ENCODE results near the gene CDK6.

- TF ChIP-seq ZFP36 (IDR thresholded peaks at IDR 0.05; ENCODE audit: borderline replicate concordance, partially characterized antibody) (no peak), POLR2A (IDR thresholded peaks at IDR 0.05; ENCODE audit: low read length) (no peak), MAZ (IDR thresholded peaks at IDR 0.05; ENCODE audit: borderline replicate concordance, low read depth, low read length) (no peak), EP300 (IDR thresholded peaks at IDR 0.05) (no peak), CBX2 (IDR thresholded peaks at IDR 0.05; ENCODE audit: borderline replicate concordance, low read depth) (no peak), RFX5 (IDR thresholded peaks at IDR 0.05) (no peak), RCOR1 (IDR thresholded peaks at IDR 0.05; ENCODE audit: low read depth, low read length) (no peak), MAX (IDR thresholded peaks at IDR 0.05) (peak; percentile 52), RARB (CRISPR knock-in tag; IDR thresholded peaks at IDR 0.05) (no peak)
- TF ChIP-seq, protein P1, sequence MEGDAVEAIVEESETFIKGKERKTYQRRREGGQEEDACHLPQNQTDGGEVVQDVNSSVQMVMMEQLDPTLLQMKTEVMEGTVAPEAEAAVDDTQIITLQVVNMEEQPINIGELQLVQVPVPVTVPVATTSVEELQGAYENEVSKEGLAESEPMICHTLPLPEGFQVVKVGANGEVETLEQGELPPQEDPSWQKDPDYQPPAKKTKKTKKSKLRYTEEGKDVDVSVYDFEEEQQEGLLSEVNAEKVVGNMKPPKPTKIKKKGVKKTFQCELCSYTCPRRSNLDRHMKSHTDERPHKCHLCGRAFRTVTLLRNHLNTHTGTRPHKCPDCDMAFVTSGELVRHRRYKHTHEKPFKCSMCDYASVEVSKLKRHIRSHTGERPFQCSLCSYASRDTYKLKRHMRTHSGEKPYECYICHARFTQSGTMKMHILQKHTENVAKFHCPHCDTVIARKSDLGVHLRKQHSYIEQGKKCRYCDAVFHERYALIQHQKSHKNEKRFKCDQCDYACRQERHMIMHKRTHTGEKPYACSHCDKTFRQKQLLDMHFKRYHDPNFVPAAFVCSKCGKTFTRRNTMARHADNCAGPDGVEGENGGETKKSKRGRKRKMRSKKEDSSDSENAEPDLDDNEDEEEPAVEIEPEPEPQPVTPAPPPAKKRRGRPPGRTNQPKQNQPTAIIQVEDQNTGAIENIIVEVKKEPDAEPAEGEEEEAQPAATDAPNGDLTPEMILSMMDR (IDR thresholded peaks at IDR 0.05), result peak; percentile 72
Measured at GRCh38 chr7:92691578-92691977, 144.8 kb downstream of the CDK6 start.

Measured in A549 (cell line).